Jurkat, Clone E6-1 (cell line): ENCODE results near the gene ZNF579. TPM values are rescaled to one million over a fixed set of nuclear protein-coding genes. Genes with fewer than 3 reads are reported as not detected.

Experiments
- DNase-seq: peaks from one replicate; pipeline ENCODE4 v3.0.0-alpha.2; 2011; ENCODE audit warnings: low read depth, low spot score
- H3K4me3 ChIP-seq: 2 replicates; pipeline ENCODE4 v1.5.1; 2011; ENCODE audit warnings: mild to moderate bottlenecking, low read length, control low read depth, moderate library complexity
- polyA plus RNA-seq: library from polyadenylated mRNA; unstranded; fragments of >200 nt; gene quantifications from one replicate; pipeline ENCODE4 v1.2.1, GENCODE V29; 2012; ENCODE audit warnings: missing spikeins; ENCODE audit not compliant: insufficient read length, insufficient read depth

ZNF579 gene
- 5.6 TPM for polyA plus RNA-seq

GRCh38 chr19:55580628-55581144 lies at the start of gene ZNF579:
Gene ZNF579, minus strand, starts transcription at chr19:55580848. Its CDS starts 1,209 bp downstream, at chr19:55579639.
- peak; percentile 85 for DNase-seq
- peak within 1 kb of the TSS; percentile 88 for H3K4me3 ChIP-seq

DNA sequence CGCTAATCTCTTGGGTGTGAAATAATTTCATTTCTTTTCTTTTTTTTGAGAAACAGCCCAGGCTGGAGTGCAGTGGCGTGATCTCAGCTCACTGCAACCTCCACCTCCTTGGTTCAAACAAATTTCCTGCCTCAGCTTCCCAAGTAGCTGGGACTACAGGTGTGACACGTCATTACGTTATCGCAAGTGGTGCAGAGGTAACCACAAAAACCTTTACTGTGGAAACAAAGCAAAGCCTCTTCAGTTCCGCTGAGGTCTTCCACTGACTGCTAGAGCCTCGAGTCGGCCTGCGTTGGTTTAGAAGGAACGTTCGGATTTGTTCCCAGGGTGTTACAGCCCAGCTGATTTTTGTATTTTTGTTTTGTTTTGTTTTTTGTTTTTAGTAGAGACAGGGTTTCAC lies 45.7 kb upstream of the ZNF579 start:
- H3K4me3 ChIP-seq, result peak overlapping the region; percentile 22
- DNase-seq, result peak; percentile 97

DNA sequence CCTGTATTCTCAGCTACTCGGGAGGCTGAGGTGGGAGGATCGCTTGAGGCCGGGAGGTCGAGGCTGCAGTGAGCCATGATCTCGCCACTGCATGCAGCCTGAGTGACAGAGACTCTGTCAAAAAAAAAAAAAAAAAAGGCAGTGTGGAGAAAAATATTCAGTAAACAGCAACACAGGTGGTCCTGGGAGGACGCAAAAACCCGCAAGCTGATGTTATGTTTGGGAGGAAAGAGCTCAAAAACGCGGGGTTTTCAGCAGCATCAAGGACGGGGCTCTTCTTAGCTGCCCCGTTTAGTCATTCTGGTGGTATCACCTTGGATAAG lies 44.3 kb upstream of the ZNF579 start:
- peak overlapping the region; percentile 71 for H3K4me3 ChIP-seq
- no peak for DNase-seq

- peak; percentile 86 for DNase-seq
- peak within 1 kb of the TSS; percentile 71 for H3K4me3 ChIP-seq
Measured at GRCh38 chr19:55624109-55625003, 43.7 kb upstream of the ZNF579 start, which contains the start of gene ZNF784. Gene ZNF784, minus strand, starts transcription at chr19:55624566. Its CDS starts 5 bp downstream, at chr19:55624561.

DNA sequence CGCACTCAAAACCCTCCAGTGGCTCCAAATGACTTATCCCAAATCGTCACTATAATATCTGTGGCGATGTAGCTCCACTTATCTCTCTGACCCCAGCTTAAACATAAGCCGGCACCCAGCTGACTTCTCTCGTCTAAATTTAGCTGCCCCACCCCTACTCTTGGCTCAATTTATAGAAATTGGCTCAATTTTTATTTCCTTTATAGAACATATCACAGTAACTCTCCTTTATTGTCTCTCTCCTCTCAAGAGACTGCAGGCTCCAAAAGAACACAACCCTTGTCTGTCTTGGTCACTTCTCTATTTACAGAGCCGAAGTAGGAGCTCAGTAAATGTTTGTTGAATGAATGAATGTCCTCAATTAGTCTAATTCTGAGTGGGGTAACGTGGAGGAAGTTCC lies 42.9 kb upstream of the ZNF579 start:
- DNase-seq, result no peak
- peak overlapping the region; percentile 30 for H3K4me3 ChIP-seq

DNA sequence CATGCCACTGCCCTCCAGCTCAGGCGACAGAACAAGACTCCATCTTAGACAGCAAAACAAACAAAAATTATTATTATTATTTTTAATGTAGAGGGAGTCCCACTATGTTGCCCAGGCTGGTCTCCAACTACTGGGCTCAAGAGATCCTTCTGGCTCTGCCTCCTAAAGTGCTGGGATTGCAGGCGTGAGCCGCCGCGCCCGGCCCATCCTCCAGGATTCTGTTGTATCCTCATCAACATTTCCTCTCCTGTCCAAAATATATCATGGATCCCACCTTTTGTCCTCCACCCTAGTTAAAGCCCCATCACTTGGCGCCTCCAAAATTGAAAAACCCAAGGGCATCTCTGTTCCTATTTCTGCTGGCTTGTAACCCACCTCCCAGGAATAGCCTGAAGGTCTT lies 42.5 kb upstream of the ZNF579 start:
- no peak overlapping the region for H3K4me3 ChIP-seq
- no peak for DNase-seq

- no peak for DNase-seq
- H3K4me3 ChIP-seq, result no peak overlapping the region
Measured at GRCh38 chr19:55622242-55622969, 41.8 kb upstream of the ZNF579 start.

DNA sequence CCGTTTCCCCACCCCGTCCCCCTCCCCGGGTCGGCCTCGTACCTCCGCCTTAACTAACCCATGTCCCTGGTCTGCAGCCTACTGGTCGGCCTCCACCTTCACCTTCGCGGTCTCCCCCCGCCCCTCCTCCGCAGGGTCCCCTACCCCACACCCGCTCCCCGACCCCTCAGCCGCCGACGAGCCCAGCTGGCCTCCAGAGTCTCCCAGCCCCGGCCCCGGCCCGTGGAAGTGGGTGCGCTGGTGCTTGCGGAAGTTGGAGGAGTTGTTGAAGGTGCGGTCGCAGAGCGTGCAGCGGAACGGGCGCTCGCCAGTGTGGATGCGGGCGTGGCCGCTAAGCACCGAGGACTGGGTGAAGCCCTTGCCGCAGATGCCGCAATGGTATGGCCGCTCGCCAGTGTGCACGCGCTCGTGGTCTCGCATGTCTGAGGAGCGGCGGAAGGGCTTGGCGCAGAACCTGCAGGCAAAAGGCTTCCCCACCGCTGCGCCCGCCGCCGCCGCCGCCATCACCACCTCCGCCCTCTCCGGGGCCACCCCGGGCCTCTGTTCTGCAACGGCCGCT lies 41.1 kb upstream of the ZNF579 start:
- DNase-seq, result no peak
- H3K4me3 ChIP-seq, result no peak overlapping the region

DNA sequence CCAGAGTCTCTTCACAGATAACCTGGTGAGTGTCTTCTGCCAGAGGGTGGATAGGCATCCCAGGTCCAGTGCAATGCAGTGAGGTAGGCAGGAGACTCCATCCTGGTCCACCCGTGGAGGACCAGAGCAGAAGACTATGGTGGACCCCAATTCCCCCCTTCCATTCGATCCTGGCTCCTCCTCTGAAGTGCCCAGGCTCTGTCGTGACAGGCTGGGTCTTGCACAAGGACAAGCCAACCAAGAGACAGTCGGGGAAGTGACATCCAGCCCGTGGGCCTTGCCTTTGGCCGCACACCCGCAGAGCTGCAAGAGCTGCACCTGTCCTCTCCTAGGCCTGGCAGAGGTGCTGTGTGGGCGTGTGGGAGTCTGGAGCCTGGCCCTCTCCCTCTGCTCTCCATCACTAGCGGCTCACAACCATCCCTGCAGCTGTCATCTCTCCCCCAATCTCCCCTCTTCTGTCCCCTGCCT lies 40.6 kb upstream of the ZNF579 start:
- no peak overlapping the region for H3K4me3 ChIP-seq
- no peak for DNase-seq

DNA sequence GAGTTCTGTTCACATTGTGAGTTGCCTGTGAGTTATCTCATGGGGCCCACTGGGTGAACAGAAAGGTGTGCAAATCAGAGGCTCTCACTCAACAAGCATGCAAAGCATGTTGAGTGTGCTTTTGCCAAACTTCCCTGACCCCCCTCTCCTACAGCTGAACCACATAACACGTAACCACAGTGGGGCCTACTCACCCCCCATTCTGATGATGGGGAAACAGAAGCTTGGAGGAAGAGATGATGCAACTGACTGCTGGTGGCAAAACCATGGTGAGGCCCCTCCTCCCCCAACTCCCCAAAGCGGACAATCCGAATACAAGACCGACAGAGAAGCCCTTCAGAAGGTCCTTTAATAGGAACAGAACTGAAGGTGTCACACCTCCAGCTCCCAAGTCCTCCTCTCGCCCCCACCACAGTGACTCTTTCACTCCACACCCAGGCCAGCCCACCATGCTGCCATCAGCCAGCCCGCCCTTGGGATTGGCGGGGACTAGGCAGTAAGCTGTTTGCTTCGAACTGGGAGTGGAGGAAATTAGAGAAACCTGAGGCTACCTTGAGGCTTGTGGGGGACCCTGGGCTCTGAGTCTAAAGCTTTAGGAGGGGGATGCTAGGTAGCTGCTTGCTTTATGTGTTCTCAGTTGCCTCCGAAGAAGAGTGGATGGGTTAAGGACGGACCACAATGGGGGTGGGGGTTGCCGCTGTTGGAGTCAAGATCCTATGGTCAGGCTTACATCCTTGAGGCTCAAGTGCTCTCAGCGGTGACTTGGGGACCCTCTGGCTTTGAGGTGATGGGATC lies 40.0 kb upstream of the ZNF579 start:
- DNase-seq, result peak; percentile 85
- no peak overlapping the region for H3K4me3 ChIP-seq

DNA sequence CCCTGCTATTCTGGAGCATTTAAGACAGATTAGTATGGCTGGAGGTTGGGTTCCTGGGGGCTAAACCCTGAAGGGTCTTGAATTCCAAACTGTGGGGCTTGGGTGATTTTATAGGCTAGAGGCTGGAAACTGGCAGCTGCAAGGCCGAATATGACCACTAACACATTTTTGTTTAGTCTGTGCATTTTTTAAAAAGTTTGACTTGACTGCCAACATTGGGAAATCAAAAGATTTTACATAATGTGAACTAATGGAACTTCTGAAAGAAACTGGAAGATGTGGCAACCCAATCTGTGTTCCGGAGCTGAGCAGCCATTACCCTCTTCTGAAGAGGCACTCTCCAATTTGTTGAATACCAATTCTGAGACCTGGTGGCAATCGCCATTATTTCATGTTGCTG lies 38.6 kb upstream of the ZNF579 start:
- no peak for DNase-seq

DNA sequence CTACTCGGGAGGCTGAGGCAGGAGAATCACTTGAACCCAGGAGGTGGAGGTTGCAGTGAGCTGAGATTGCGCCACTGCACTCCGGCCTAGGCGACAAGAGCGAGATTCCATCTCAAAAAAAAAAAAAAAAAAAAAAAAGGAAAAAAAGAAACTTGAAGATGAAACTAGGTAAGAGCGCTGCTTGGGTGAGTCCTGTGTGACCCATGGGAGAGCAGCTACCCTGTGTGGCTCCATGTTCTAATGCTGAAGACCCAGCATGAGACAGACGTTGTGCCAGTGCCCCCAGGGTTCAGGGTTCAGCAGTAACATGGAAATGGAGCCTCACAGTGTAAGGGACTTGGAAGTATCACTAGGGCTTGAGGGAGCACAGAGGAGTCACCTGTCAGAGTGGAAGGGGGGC lies 37.8 kb upstream of the ZNF579 start:
- no peak for DNase-seq
- H3K4me3 ChIP-seq, result no peak overlapping the region

More for the DNA sequence above, 38.6 kb upstream of the ZNF579 start:
- no peak overlapping the region for H3K4me3 ChIP-seq

DNA sequence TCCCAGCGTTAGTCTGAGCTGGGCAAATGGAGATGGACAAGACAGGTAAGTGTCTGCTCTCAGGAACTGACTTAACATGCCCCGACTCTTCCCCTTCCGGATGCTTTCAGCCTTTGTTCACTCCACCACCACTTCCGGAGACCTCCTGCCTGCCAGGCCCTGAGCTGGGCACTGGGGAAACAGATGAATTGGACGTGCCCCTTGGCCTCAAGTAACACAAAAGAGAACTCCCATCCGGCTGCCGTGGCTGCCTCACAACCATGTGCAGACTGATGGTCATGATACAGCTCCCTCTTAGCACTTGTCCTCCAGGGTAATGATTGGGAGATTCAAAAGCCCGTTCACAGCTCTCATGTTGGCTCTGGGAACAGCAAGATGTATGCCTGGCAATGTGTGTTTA lies 36.8 kb upstream of the ZNF579 start:
- no peak overlapping the region for H3K4me3 ChIP-seq
- DNase-seq, result no peak

GRCh38 chr19:55616395-55616875 lies 35.8 kb upstream of the ZNF579 start:
- DNase-seq, result no peak
- H3K4me3 ChIP-seq, result no peak overlapping the region

DNA sequence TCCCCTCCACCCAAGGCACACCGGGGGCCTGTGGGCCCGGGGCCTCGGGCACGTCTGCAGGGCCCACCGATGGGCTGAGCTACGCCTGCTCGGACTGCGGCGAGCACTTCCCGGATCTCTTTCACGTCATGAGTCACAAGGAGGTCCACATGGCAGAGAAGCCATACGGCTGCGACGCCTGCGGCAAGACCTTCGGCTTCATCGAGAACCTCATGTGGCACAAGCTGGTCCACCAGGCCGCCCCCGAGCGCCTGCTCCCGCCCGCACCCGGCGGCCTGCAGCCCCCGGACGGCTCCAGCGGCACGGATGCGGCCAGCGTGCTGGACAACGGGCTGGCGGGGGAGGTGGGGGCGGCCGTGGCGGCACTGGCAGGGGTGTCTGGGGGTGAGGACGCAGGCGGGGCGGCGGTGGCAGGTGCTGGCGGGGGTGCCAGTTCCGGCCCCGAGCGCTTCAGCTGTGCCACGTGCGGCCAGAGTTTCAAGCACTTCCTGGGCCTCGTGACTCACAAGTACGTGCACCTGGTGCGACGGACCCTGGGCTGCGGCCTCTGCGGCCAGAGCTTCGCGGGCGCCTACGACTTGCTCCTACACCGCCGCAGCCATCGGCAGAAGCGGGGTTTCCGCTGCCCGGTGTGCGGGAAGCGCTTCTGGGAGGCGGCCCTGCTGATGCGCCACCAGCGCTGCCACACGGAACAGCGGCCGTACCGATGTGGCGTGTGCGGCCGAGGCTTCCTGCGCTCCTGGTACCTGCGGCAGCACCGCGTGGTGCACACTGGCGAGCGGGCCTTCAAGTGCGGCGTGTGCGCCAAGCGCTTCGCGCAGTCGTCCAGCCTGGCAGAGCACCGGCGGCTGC lies 35.1 kb upstream of the ZNF579 start:
- no peak for DNase-seq
- H3K4me3 ChIP-seq, result no peak overlapping the region

GRCh38 chr19:55614711-55615542 lies 34.3 kb upstream of the ZNF579 start:
- H3K4me3 ChIP-seq, result no peak overlapping the region
- no peak for DNase-seq
